GM18505 (cell line): ENCODE results near the gene ADAM15.

Source experiments
- ATAC-seq: cut with Tn5 transposase; IDR thresholded peaks from one replicate; pipeline ENCODE4 v1.9.1; 2021; ENCODE audit not compliant: unreplicated experiment
- POLR2A ChIP-seq: IDR thresholded peaks from 4 replicates; pipeline ENCODE4 v1.6.1; 2011; ENCODE audit warnings: borderline replicate concordance; ENCODE audit not compliant: insufficient read depth, insufficient read length; ENCODE audit errors: extremely low read depth

The ADAM15 gene, protein sequence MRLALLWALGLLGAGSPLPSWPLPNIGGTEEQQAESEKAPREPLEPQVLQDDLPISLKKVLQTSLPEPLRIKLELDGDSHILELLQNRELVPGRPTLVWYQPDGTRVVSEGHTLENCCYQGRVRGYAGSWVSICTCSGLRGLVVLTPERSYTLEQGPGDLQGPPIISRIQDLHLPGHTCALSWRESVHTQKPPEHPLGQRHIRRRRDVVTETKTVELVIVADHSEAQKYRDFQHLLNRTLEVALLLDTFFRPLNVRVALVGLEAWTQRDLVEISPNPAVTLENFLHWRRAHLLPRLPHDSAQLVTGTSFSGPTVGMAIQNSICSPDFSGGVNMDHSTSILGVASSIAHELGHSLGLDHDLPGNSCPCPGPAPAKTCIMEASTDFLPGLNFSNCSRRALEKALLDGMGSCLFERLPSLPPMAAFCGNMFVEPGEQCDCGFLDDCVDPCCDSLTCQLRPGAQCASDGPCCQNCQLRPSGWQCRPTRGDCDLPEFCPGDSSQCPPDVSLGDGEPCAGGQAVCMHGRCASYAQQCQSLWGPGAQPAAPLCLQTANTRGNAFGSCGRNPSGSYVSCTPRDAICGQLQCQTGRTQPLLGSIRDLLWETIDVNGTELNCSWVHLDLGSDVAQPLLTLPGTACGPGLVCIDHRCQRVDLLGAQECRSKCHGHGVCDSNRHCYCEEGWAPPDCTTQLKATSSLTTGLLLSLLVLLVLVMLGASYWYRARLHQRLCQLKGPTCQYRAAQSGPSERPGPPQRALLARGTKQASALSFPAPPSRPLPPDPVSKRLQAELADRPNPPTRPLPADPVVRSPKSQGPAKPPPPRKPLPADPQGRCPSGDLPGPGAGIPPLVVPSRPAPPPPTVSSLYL

DNA sequence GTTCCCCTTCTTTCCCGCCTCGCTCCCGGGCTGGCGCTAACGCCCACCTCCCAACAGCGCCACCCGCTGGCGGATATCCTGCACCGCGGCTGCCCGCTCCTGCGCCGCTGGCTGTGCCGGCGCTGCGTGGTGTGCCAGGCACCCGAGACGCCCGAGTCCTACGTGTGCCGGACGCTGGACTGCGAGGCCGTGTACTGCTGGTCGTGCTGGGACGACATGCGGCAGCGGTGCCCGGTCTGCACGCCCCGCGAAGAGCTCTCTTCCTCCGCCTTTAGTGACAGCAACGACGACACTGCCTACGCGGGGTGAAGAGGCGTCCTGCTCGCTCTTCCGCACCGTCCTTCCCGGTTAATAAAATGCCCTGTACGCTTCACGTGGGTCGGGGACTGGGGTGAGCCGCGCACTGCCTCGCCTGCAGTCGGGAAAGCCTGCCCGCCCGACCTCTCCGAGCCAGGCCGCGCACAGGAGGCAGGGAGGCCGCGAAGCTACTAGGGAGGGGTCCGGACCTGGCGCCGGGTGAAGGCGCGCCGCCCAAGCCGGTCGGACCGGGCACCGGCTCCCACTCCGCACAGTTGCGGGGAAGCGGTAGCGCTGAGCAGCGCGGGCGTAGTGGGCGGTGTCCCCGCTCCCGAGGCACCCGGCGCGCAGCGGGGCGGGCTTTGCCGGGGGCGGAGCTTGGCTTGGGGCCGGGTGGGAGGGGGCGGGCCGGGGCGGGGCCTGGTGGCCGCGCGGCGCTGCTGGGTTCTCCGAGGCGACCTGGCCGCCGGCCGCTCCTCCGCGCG, at the start of gene ADAM15:
TSS of gene ADAM15 (plus strand) at position 757 of the 782 bp plus-strand sequence. CDS start 71 bp downstream, outside the sequence.
- peak; percentile 66 for ATAC-seq
- TF ChIP-seq POLR2A, result no peak

DNA sequence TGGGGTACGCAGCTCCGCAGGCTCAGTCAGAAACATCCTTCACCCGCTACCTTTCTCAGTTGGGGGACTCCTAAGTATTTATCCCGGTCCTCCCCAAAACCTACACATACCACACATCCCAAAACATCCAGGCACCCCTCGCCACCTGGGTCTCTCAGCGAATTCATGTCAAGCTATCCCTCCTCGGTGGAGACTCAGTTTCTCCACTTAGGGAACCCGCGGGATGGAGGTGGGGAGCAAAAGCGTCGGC, 49.8 kb upstream of the ADAM15 start:
- ATAC-seq, result no peak
- no peak for TF ChIP-seq POLR2A

DNA sequence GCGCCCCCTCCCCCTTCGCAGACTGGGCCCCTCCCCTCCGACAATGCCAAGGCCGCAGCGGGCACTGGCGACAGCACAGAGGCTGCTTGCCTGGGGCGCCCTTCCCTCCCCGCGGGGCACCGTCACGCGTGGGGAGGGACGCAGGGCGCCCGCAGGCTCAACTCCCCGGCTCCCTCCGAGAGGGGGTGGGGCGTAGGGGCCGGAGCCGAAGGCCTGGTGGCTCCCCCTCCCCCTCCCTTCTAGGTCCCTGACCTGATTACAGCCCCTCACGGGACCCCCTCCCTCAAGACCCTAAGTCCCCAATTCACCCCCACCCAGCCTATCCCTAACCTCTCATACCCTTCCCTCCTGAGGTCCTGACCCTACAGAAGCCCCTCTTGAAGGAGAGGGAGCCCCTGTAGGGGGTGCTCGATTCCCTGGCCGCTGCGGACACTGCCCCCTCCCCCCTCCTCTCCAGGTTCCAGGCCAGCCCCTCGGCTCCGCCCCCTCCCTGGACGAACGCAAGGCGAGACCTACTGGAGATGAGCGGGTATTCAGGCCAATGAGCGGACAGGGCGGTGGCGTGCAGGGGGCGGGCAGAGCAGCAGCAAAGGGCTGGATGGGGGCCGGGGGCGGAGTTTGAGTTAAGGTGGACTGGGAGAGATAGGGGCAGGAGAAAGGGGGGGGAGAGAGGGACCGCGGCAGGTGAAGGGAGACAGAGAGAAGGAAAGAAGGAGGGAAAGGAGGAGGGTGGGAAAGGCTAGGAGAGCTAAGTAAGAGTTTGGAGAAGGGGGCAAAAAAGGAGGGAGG, 49.2 kb upstream of the ADAM15 start:
- TF ChIP-seq POLR2A, result no peak

GRCh38 chr1:155002464-155003226, 48.5 kb upstream of the ADAM15 start, which contains the start of gene ZBTB7B:
ZBTB7B (plus strand) TSS chr1:155002802; CDS start chr1:155014661, 11,859 bp downstream.
- ATAC-seq, result no peak
- TF ChIP-seq POLR2A, result no peak

More for the DNA sequence above, 49.2 kb upstream of the ADAM15 start:
- peak; percentile 50 for ATAC-seq

DNA sequence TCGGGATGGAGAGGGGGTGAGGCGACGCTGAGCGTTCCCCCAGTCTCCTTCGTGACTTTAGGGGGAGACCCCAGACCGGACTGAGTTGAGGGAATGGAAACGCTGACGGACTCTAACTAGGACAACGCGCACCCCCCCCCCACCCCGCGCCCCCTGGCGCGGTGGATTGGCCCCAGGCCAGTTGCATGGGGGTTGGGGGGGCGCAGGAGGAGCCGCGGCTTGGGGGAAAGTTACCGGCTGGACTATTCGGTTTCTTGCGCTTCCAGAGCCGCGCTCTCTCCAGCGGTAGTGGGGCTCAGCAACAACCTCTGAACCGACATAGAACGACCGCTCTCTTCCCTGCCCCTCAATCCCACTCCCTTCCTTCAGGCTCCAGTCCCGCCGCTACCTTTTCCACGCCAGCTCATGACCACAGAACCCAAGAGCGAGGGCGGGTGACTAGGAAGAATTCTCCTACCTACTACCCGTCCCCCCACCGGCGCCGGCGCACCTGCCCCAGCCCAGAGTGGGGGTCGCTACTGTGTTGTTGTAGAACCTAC, 47.8 kb upstream of the ADAM15 start:
- no peak for ATAC-seq
- peak; percentile 37 for TF ChIP-seq POLR2A

- ATAC-seq, result no peak
- no peak for TF ChIP-seq POLR2A
Measured at GRCh38 chr1:155003766-155004351, 47.3 kb upstream of the ADAM15 start.

- no peak for TF ChIP-seq POLR2A
- ATAC-seq, result no peak
Measured at GRCh38 chr1:155004352-155005075, 46.6 kb upstream of the ADAM15 start.

- TF ChIP-seq POLR2A, result no peak
- ATAC-seq, result no peak
Measured at GRCh38 chr1:155005076-155006011, 45.8 kb upstream of the ADAM15 start.

- TF ChIP-seq POLR2A, result no peak
- ATAC-seq, result no peak
Measured at GRCh38 chr1:155006601-155007101, 44.5 kb upstream of the ADAM15 start.

GRCh38 chr1:155007251-155007828, 43.8 kb upstream of the ADAM15 start:
- ATAC-seq, result no peak
- TF ChIP-seq POLR2A, result no peak
